ENCODE results near the gene EXOC6B. TPM values are rescaled to one million over a fixed set of nuclear protein-coding genes. Genes with fewer than 3 reads are reported as not detected.

EXOC6B gene
- total RNA-seq, 1 experiment from 2014 or later, result 33.7 TPM

GRCh38 chr2:72175636-72176035 is 650.2 kb downstream of the EXOC6B start (continued):
- no peak for TF ChIP-seq ZNF532 (CRISPR knock-in tag; IDR thresholded peaks at IDR 0.05; ENCODE audit: borderline replicate concordance)
- no peak for TF ChIP-seq IRF2 (CRISPR knock-in tag; IDR thresholded peaks at IDR 0.05; ENCODE audit: borderline replicate concordance, low read depth)
- TF ChIP-seq SMAD3 (CRISPR knock-in tag; IDR thresholded peaks at IDR 0.05; ENCODE audit: borderline replicate concordance), result no peak
- TF ChIP-seq RORB (CRISPR knock-in tag; IDR thresholded peaks at IDR 0.05), result no peak
- TF ChIP-seq PRDM15 (CRISPR knock-in tag; IDR thresholded peaks at IDR 0.05), result no peak
- no peak for TF ChIP-seq NFE2L1 (CRISPR knock-in tag; IDR thresholded peaks at IDR 0.05)

GRCh38 chr2:72173640-72174321 is 652.1 kb downstream of the EXOC6B start:
- TF ChIP-seq JAZF1 (CRISPR knock-in tag; IDR thresholded peaks at IDR 0.05) (no peak), PRRX2 (CRISPR knock-in tag; IDR thresholded peaks at IDR 0.05) (no peak), MLX (CRISPR knock-in tag; IDR thresholded peaks at IDR 0.05) (no peak), ZNF423 (CRISPR knock-in tag; IDR thresholded peaks at IDR 0.05) (no peak), PREB (CRISPR knock-in tag; IDR thresholded peaks at IDR 0.05; ENCODE audit: borderline replicate concordance) (no peak), ZMAT4 (CRISPR knock-in tag; IDR thresholded peaks at IDR 0.05) (no peak), OVOL2 (CRISPR knock-in tag; IDR thresholded peaks at IDR 0.05; ENCODE audit: borderline replicate concordance) (no peak)
- ChIA-PET POLR2A (no interaction called here), CTCF (interaction anchor here (0.8 to 1.0 kb wide), 2 partner anchors 21 to 117 kb away, joined by 3 to 4 read pairs; no protein-coding TSS in a partner anchor)
- H3K9me3 Mint-ChIP-seq, result no peaks in the 10 kb centered on the region
- no peaks in the 10 kb centered on the region for H3K27me3 Mint-ChIP-seq (ENCODE audit: low read depth)
- peak overlapping the region; percentile 66; the same call in 1 of the 2 replicates for H3K27ac Mint-ChIP-seq
- H3K4me3 Mint-ChIP-seq, result no peak overlapping the region
- H3K36me3 Mint-ChIP-seq, result no peaks in the 10 kb centered on the region; the same call in 1 of the 2 replicates
- DNase-seq (ENCODE audit: low spot score) (no peak), ATAC-seq (peak; percentile 60)
- H3K4me1 Mint-ChIP-seq, result peaks cover 17% of the 10 kb centered on the region
